ENCODE measurements around the gene PNP. TPM values are rescaled to one million over a fixed set of nuclear protein-coding genes. Genes with fewer than 3 reads are reported as not detected.

PNP gene
- polyA plus RNA-seq, 1 donor from 2014 or later, result 12.6 TPM

DNA sequence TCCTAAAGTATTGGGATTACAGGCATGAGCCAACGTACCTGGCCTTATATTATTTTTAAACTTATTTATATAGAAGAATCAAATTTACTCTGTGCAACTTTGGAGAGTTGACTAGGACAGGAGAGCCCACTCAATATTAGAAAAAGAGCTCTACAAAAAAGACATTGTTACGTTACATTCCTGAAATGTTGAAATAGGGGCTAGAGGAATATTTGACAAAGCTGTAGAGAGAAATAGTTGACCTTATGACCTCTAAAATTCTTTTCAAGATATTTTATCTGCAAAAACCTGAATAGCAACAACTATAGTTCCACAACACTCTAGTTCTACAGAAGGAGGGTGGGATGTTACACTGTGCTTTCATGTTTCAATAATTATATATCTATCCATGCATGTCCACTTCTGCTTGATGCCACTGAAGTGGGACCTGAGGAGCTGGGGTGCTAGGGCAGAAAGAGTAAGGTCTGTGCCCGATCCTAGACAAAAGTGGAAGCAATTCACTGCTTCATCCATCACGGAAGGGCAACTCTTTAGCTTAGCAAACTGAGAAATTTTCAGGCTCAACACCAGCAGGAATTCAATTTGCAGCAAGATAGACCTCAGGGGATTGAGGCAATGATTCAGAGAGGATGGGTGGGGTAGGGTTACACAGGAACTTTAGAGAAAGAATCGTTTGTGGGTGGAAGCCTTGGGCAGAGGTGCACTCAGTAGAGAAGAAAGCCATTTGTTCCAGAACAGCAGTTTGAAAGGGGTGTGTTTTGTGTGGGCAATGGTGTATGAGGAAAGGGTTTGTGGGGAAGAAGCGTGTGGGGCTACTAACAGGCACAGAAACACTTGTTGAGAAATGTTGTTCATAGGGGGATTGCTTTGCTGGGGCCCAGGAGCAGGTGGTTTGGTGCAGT is 20.1 kb downstream of the PNP start:
- Histone ChIP-seq H4K20me1 (ENCODE audit: insufficient read depth) (no peaks in the 10 kb centered on the region), H3K9me2 (ENCODE audit: insufficient read depth, low read length) (no peaks in the 10 kb centered on the region), H3K4me2 (ENCODE audit: low read length) (no peak overlapping the region), H3K36me3 (ENCODE audit: insufficient read depth, low read length) (no peaks in the 10 kb centered on the region), H3K9me3 (ENCODE audit: low read length) (no peaks in the 10 kb centered on the region), H3F3A (ENCODE audit: insufficient read depth, low read length, poor library complexity, severe bottlenecking) (no peaks in the 10 kb centered on the region), H3K4me3 (ENCODE audit: low read length) (no peak overlapping the region), H3K27me3 (ENCODE audit: insufficient read depth, low read depth, low read length) (no peaks in the 10 kb centered on the region), H3K27ac (ENCODE audit: low read length) (no peak overlapping the region), H3K79me2 (replicated peaks; ENCODE audit: insufficient read depth, low read length) (no peaks in the 10 kb centered on the region), H3K9ac (ENCODE audit: low read length) (no peak overlapping the region), H2AFZ (ENCODE audit: low read depth, low read length) (no peak overlapping the region)
- TF ChIP-seq TAF1 (IDR thresholded peaks at IDR 0.05; ENCODE audit: low read depth) (no peak), SMC3 (conservative IDR thresholded peaks at IDR 0.05; ENCODE audit: poor library complexity) (no peak), MXI1 (conservative IDR thresholded peaks at IDR 0.05; ENCODE audit: poor library complexity, severe bottlenecking) (no peak), RAD21 (conservative IDR thresholded peaks at IDR 0.05) (no peak), EZH2 (IDR thresholded peaks at IDR 0.05; ENCODE audit: borderline replicate concordance, insufficient read depth, low read length, poor library complexity, severe bottlenecking) (no peak)
- TF ChIP-seq, protein P1, sequence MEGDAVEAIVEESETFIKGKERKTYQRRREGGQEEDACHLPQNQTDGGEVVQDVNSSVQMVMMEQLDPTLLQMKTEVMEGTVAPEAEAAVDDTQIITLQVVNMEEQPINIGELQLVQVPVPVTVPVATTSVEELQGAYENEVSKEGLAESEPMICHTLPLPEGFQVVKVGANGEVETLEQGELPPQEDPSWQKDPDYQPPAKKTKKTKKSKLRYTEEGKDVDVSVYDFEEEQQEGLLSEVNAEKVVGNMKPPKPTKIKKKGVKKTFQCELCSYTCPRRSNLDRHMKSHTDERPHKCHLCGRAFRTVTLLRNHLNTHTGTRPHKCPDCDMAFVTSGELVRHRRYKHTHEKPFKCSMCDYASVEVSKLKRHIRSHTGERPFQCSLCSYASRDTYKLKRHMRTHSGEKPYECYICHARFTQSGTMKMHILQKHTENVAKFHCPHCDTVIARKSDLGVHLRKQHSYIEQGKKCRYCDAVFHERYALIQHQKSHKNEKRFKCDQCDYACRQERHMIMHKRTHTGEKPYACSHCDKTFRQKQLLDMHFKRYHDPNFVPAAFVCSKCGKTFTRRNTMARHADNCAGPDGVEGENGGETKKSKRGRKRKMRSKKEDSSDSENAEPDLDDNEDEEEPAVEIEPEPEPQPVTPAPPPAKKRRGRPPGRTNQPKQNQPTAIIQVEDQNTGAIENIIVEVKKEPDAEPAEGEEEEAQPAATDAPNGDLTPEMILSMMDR (IDR thresholded peaks at IDR 0.05; ENCODE audit: poor library complexity, severe bottlenecking), result no peak

DNA sequence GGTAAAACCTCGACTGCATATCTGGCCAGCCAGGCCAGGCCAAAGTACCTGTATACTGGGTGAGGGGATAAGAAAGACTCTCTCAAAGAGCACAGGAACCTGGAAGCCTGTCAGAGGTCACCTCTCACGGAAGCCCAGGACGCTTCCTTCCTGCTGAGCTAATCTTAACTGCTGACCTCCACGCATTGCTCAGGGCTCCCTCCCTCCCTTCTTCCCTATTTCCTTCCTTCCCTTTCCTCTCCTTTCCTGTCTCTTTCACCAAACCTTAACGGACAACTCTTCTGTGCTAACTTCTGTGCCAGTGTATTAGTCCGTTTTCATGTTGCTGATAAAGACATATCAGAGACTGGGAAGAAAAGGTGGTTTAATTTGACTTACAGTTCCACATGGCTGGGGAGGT is 21.4 kb downstream of the PNP start:
- no peak for TF ChIP-seq EZH2 (IDR thresholded peaks at IDR 0.05; ENCODE audit: borderline replicate concordance, insufficient read depth, low read length, poor library complexity, severe bottlenecking)
- TF ChIP-seq, protein P1 (IDR thresholded peaks at IDR 0.05; ENCODE audit: poor library complexity, severe bottlenecking), result no peak
- TF ChIP-seq, protein P2, sequence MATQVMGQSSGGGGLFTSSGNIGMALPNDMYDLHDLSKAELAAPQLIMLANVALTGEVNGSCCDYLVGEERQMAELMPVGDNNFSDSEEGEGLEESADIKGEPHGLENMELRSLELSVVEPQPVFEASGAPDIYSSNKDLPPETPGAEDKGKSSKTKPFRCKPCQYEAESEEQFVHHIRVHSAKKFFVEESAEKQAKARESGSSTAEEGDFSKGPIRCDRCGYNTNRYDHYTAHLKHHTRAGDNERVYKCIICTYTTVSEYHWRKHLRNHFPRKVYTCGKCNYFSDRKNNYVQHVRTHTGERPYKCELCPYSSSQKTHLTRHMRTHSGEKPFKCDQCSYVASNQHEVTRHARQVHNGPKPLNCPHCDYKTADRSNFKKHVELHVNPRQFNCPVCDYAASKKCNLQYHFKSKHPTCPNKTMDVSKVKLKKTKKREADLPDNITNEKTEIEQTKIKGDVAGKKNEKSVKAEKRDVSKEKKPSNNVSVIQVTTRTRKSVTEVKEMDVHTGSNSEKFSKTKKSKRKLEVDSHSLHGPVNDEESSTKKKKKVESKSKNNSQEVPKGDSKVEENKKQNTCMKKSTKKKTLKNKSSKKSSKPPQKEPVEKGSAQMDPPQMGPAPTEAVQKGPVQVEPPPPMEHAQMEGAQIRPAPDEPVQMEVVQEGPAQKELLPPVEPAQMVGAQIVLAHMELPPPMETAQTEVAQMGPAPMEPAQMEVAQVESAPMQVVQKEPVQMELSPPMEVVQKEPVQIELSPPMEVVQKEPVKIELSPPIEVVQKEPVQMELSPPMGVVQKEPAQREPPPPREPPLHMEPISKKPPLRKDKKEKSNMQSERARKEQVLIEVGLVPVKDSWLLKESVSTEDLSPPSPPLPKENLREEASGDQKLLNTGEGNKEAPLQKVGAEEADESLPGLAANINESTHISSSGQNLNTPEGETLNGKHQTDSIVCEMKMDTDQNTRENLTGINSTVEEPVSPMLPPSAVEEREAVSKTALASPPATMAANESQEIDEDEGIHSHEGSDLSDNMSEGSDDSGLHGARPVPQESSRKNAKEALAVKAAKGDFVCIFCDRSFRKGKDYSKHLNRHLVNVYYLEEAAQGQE (IDR thresholded peaks at IDR 0.05; ENCODE audit: borderline replicate concordance), result no peak
- no peak for TF ChIP-seq MXI1 (conservative IDR thresholded peaks at IDR 0.05; ENCODE audit: poor library complexity, severe bottlenecking)
- no peak for TF ChIP-seq TAF1 (IDR thresholded peaks at IDR 0.05; ENCODE audit: low read depth)
- no peak for TF ChIP-seq SMC3 (conservative IDR thresholded peaks at IDR 0.05; ENCODE audit: poor library complexity)
- TF ChIP-seq EP300 (conservative IDR thresholded peaks at IDR 0.05; ENCODE audit: poor library complexity, severe bottlenecking), result no peak
- TF ChIP-seq RAD21 (conservative IDR thresholded peaks at IDR 0.05), result no peak
- H3K9me2 ChIP-seq (ENCODE audit: insufficient read depth, low read length), result no peaks in the 10 kb centered on the region
- no peaks in the 10 kb centered on the region for H3F3A ChIP-seq (ENCODE audit: insufficient read depth, low read length, poor library complexity, severe bottlenecking)
- no peak overlapping the region for H3K27ac ChIP-seq (ENCODE audit: low read length)
- no peaks in the 10 kb centered on the region for H4K20me1 ChIP-seq (ENCODE audit: insufficient read depth)
- H3K36me3 ChIP-seq (ENCODE audit: insufficient read depth, low read length), result no peaks in the 10 kb centered on the region
- H3K9me3 ChIP-seq (ENCODE audit: low read length), result no peaks in the 10 kb centered on the region
- H3K27me3 ChIP-seq (ENCODE audit: insufficient read depth, low read depth, low read length), result no peaks in the 10 kb centered on the region
- H3K9ac ChIP-seq (ENCODE audit: low read length), result no peak overlapping the region
- H3K4me3 ChIP-seq (ENCODE audit: low read length), result no peak overlapping the region
- no peaks in the 10 kb centered on the region for H3K79me2 ChIP-seq (replicated peaks; ENCODE audit: insufficient read depth, low read length)
- H3K4me2 ChIP-seq (ENCODE audit: low read length), result no peak overlapping the region
- H2AFZ ChIP-seq (ENCODE audit: low read depth, low read length), result no peak overlapping the region

All from neural cell (in vitro differentiated cells).